22Rv1 (cell line): ENCODE measurements around the gene FAM204A.

ENCODE experiments used
- CTCF ChIP-seq: fragments of 450-650 bp; IDR thresholded peaks from 2 replicates; pipeline ENCODE4 v1.5.1; 2017; ENCODE audit warnings: mild to moderate bottlenecking
- ZFX ChIP-seq: fragments of 450-650 bp; IDR thresholded peaks from 2 replicates; pipeline ENCODE4 v1.6.1; 2017; ENCODE audit warnings: antibody characterized with exemption, borderline replicate concordance

GRCh38 chr10:118272767-118273166 is 69.4 kb downstream of the FAM204A start:
- TF ChIP-seq CTCF (no peak), ZFX (no peak)
